Endothelial cell of umbilical vein (primary cell): Measurements from ENCODE around the gene SIPA1L2. TPM values are rescaled to one million over a fixed set of nuclear protein-coding genes. Genes with fewer than 3 reads are reported as not detected.

ENCODE experiments used
- BruUV-seq: library from RNA; stranded (reverse); fragments of 400-500 nt; replicated peaks from 2 replicates; lab custom pipeline; 2021; lab: Mats Ljungman, UMichigan
- CTCF ChIA-PET: fragments of 300-600, 350-600 bp; sonication (Branson Sonifier 250); formaldehyde crosslinking; loops from one replicate; lab custom pipeline; 2021; ENCODE audit warnings: antibody characterized with exemption, inconsistent platforms; lab: Charles Lee
- POLR2A ChIA-PET: fragments of 300-600, 350-600 bp; sonication (Branson Sonifier 250); formaldehyde crosslinking; loops from one replicate; lab custom pipeline; 2021; ENCODE audit warnings: antibody characterized with exemption, inconsistent platforms; lab: Charles Lee
- DNase-seq: peaks from one replicate; pipeline ENCODE4 v3.0.0-alpha.2; 2011; ENCODE audit warnings: low read depth, low spot score
- FAIRE-seq: peaks from 2 replicates; lab custom pipeline; 2011; peaks lifted over from hg19 to GRCh38; lab: Jason Lieb, UNC
- H2AFZ ChIP-seq: 2 replicates; pipeline ENCODE4 v1.6.0; 2012; ENCODE audit warnings: low read depth, low read length, control low read depth, inconsistent platforms
- H3K27ac ChIP-seq: 2 replicates; pipeline ENCODE4 v1.5.1; 2011; ENCODE audit warnings: low read depth, mild to moderate bottlenecking, control low read depth, low read length, moderate library complexity; ENCODE audit not compliant: insufficient read depth
- H3K27me3 ChIP-seq, 2 experiments: 2 replicates each; pipeline versions ENCODE4 v1.6.0 to v1.6.1; 2011; ENCODE audit warnings: low read length in 2 of 2, mixed read lengths in 1 of 2; ENCODE audit not compliant: control insufficient read depth in 2 of 2, insufficient read depth in 2 of 2
- H3K36me3 ChIP-seq, 2 experiments: 2 replicates in 1 of 2; 3 replicates in 1 of 2; pipeline ENCODE4 v1.5.1; 2011; ENCODE audit warnings: low read length in 2 of 2, mild to moderate bottlenecking in 1 of 2, moderate library complexity in 1 of 2; ENCODE audit not compliant: control insufficient read depth in 2 of 2, insufficient read depth in 2 of 2; ENCODE audit errors: extremely low read depth in 1 of 2
- H3K4me1 ChIP-seq: 3 replicates; pipeline ENCODE4 v1.5.1; 2011; ENCODE audit warnings: mild to moderate bottlenecking, low read length; ENCODE audit not compliant: control insufficient read depth, insufficient read depth; ENCODE audit errors: extremely low read depth
- H3K4me2 ChIP-seq: 2 replicates; pipeline ENCODE4 v1.6.1; 2011; ENCODE audit warnings: low read length, control low read depth, mixed read lengths; ENCODE audit not compliant: insufficient read depth
- H3K4me3 ChIP-seq, 3 experiments: fragments of 200-600 bp in 1 of 3; sonication (generic), shearing (Covaris generic) in 1 of 3; replicated peaks in 1 of 3; 2 replicates each; pipeline ENCODE4 v1.5.1; 2011 to 2016; ENCODE audit warnings: control low read depth in 3 of 3, low read length in 3 of 3, mild to moderate bottlenecking in 2 of 3, inconsistent platforms in 1 of 3, low read depth in 1 of 3, moderate library complexity in 1 of 3; ENCODE audit not compliant: insufficient read depth in 1 of 3
- H3K79me2 ChIP-seq: 2 replicates; pipeline ENCODE4 v1.6.0; 2012; ENCODE audit warnings: low read length, inconsistent platforms; ENCODE audit not compliant: control insufficient read depth, insufficient read depth
- H3K9ac ChIP-seq: replicated peaks from 2 replicates; pipeline ENCODE3; 2011; ENCODE audit warnings: low read length, control low read depth; ENCODE audit not compliant: insufficient read depth; ENCODE audit errors: extremely low read depth
- H3K9me1 ChIP-seq: replicated peaks from 3 replicates; pipeline ENCODE4 v1.6.0; 2011; ENCODE audit warnings: mild to moderate bottlenecking, low read length; ENCODE audit not compliant: control insufficient read depth, insufficient read depth; ENCODE audit errors: extremely low read depth
- H3K9me3 ChIP-seq: replicated peaks from 2 replicates; pipeline ENCODE4 v1.5.1; 2012; ENCODE audit warnings: low read length, inconsistent platforms; ENCODE audit not compliant: control insufficient read depth, insufficient read depth
- H4K20me1 ChIP-seq: replicated peaks from 2 replicates; pipeline ENCODE3; 2011; ENCODE audit warnings: mild to moderate bottlenecking, low read length; ENCODE audit not compliant: control insufficient read depth, insufficient read depth; ENCODE audit errors: extremely low read depth
- CTCF ChIP-seq, 2 donors: IDR thresholded peaks; 1 replicate in 1 of 2; 2 replicates in 1 of 2; pipeline ENCODE4 v1.5.1; 2011; ENCODE audit warnings: low read length in 2 of 2, mild to moderate bottlenecking in 2 of 2, moderate library complexity in 2 of 2, control low read depth in 1 of 2, inconsistent platforms in 1 of 2, low read depth in 1 of 2; ENCODE audit not compliant: insufficient read depth in 1 of 2; ENCODE audit errors: extremely low read depth in 1 of 2
- FOS ChIP-seq: IDR thresholded peaks from 2 replicates; pipeline ENCODE4 v1.6.1; 2011; ENCODE audit warnings: mild to moderate bottlenecking, low read length, moderate library complexity, borderline replicate concordance; ENCODE audit not compliant: insufficient read depth
- GATA2 ChIP-seq: IDR thresholded peaks from 2 replicates; pipeline ENCODE4 v1.7.0; 2011; ENCODE audit warnings: low read depth, mild to moderate bottlenecking, moderate library complexity, mixed read lengths, low read length; ENCODE audit not compliant: insufficient read length, insufficient read depth
- MAX ChIP-seq: IDR thresholded peaks from 2 replicates; pipeline ENCODE4 v1.6.1; 2011; ENCODE audit not compliant: insufficient read depth, insufficient read length
- MYC ChIP-seq: IDR thresholded peaks from one replicate; pipeline ENCODE4 v1.6.1; 2011; ENCODE audit warnings: mild to moderate bottlenecking, low read depth, low read length
- dilution Hi-C: fragments of 300-500 bp; cut with MboI; formaldehyde crosslinking; loops from one replicate; pipeline ENCODE4 v1.15.0; 2019; ENCODE audit warnings: low sequenced_read_pairs; ENCODE audit not compliant: extremely low pct_ligation_motif_present
- intact Hi-C: fragments of 100-400 bp; cut with micrococcal nuclease; formaldehyde crosslinking; loops from one replicate; pipeline ENCODE4 v1.10.0; 2022
- polyA plus RNA-seq, 4 experiments: library from polyadenylated mRNA; depleted of rRNA in 3 of 4; stranded (reverse) in 3 of 4; unstranded in 1 of 4; fragments of >200 nt; gene quantifications; 2 replicates each; pipeline versions ENCODE4 v1.2.1 to v1.2.3, GENCODE V29; 2011 to 2012; ENCODE audit warnings: missing spikeins in 1 of 4
- total RNA-seq: library from RNA; stranded (reverse); gene quantifications from 2 replicates; pipeline ENCODE4 v1.2.3, GENCODE V29; 2021

SIPA1L2 gene
- total and polyA plus RNA-seq, 2 donors (not counting 3 experiments of a cell fraction or from before 2014, with no cell fraction given), result 3.6 to 12.8 TPM

- Histone ChIP-seq H3K4me1 (peaks cover 13% of the 10 kb centered on the region), H3K4me2 (no peak overlapping the region), H3K4me3 (no peak overlapping the region), H3K9ac (no peak overlapping the region), H4K20me1 (no peaks in the 10 kb centered on the region), H3K36me3 (no peaks in the 10 kb centered on the region), H3K27ac (no peak overlapping the region), H2AFZ (no peak overlapping the region), H3K9me1 (no peaks in the 10 kb centered on the region), H3K79me2 (no peaks in the 10 kb centered on the region), H3K9me3 (no peaks in the 10 kb centered on the region), H3K27me3 (no peaks in the 10 kb centered on the region)
- ChIA-PET CTCF (interaction anchor here (1.1 to 1.6 kb wide), 3 partner anchors 8 to 69 kb away, joined by 4 read pairs; no protein-coding TSS in a partner anchor), POLR2A (no interaction called here)
- TF ChIP-seq MYC (no peak), MAX (no peak), FOS (no peak), GATA2 (no peak), CTCF (IDR thresholded peaks at IDR 0.05; ENCODE audit: extremely low read depth in 1 of 2, insufficient read depth in 1 of 2, low read depth in 1 of 2, low read length in 2 of 2) (no peak)
- dilution Hi-C loops (no loop called here), intact Hi-C loops (loop anchor here (5.0 kb wide), 1 partner anchor 72 kb away; no protein-coding TSS in a partner anchor)
- no TSS peak for BruUV-seq
- FAIRE-seq (no peak), DNase-seq (no peak)
These were observed 36.0 kb downstream of the SIPA1L2 start for GRCh38 chr1:232593717-232594502.
